Activated CD8-positive, alpha-beta memory T cell treated with anti-CD3 and anti-CD28 coated beads for 36 hours (primary cell): Measurements from ENCODE around the gene SPATS2L. TPM values are rescaled to one million over a fixed set of nuclear protein-coding genes. Genes with fewer than 3 reads are reported as not detected.

Experiments
- CTCF ChIA-PET: fragments of 350-600 bp; sonication (Branson Sonifier 250); formaldehyde crosslinking; loops from one replicate; lab custom pipeline; 2021; ENCODE audit warnings: antibody characterized with exemption; lab: Charles Lee
- POLR2A ChIA-PET: fragments of 350-600 bp; sonication (Branson Sonifier 250); formaldehyde crosslinking; loops from one replicate; lab custom pipeline; 2021; ENCODE audit warnings: antibody characterized with exemption; lab: Charles Lee
- total RNA-seq, 2 experiments: library from RNA; stranded (reverse); gene quantifications; one replicate each; pipeline ENCODE4 v1.2.3, GENCODE V29; 2021

Gene SPATS2L
- total RNA-seq, 2 experiments from 2014 or later = 14.1 to 17.7 TPM

GRCh38 chr2:200364142-200364541 is 57.6 kb downstream of the SPATS2L start:
- ChIA-PET POLR2A (no interaction called here), CTCF (no interaction called here)

GRCh38 chr2:200364620-200365019 is 58.1 kb downstream of the SPATS2L start:
- POLR2A ChIA-PET = no interaction called here
- CTCF ChIA-PET = no interaction called here

GRCh38 chr2:200365209-200365608 is 58.7 kb downstream of the SPATS2L start:
- POLR2A ChIA-PET = no interaction called here

GRCh38 chr2:200367155-200367554 is 60.7 kb downstream of the SPATS2L start:
- ChIA-PET CTCF (no interaction called here), POLR2A (no interaction called here)

More at GRCh38 chr2:200365209-200365608, 58.7 kb downstream of the SPATS2L start:
- CTCF ChIA-PET = no interaction called here

GRCh38 chr2:200369886-200370285 is 63.4 kb downstream of the SPATS2L start:
- CTCF ChIA-PET = no interaction called here
- POLR2A ChIA-PET = no interaction called here

GRCh38 chr2:200373231-200373630 is 66.7 kb downstream of the SPATS2L start:
- CTCF ChIA-PET = no interaction called here
- POLR2A ChIA-PET = interaction anchor here (0.7 to 1.4 kb wide), 2 partner anchors 10 to 11 kb away, joined by 4 to 18 read pairs; no protein-coding TSS in a partner anchor

GRCh38 chr2:200373973-200374416 is 67.5 kb downstream of the SPATS2L start:
- ChIA-PET CTCF (interaction anchor here (1.5 kb wide), 1 partner anchor 12 kb away, joined by 3 read pairs; no protein-coding TSS in a partner anchor), POLR2A (interaction anchor here (1.4 kb wide), 1 partner anchor 10 kb away, joined by 4 read pairs; no protein-coding TSS in a partner anchor)

- POLR2A ChIA-PET = no interaction called here
- CTCF ChIA-PET = interaction anchor here (0.6 to 1.0 kb wide), 2 partner anchors 26 to 211 kb away, joined by 3 read pairs; no protein-coding TSS in a partner anchor
Measured at GRCh38 chr2:200376513-200377354, 70.2 kb downstream of the SPATS2L start.

GRCh38 chr2:200377355-200378336 is 71.2 kb downstream of the SPATS2L start:
- CTCF ChIA-PET = no interaction called here
- POLR2A ChIA-PET = no interaction called here

GRCh38 chr2:200378652-200379290 is 72.3 kb downstream of the SPATS2L start:
- ChIA-PET CTCF (no interaction called here), POLR2A (no interaction called here)

- CTCF ChIA-PET = no interaction called here
- POLR2A ChIA-PET = no interaction called here
Measured at GRCh38 chr2:200379481-200380090, 73.1 kb downstream of the SPATS2L start.

- CTCF ChIA-PET = interaction anchor here (1.2 kb wide), 1 partner anchor 91 kb away, joined by 3 read pairs; no protein-coding TSS in a partner anchor
Measured at GRCh38 chr2:200380091-200380561, 73.6 kb downstream of the SPATS2L start.

GRCh38 chr2:200380833-200381542 is 74.5 kb downstream of the SPATS2L start:
- CTCF ChIA-PET = interaction anchor here (1.2 kb wide), 1 partner anchor 90 kb away, joined by 3 read pairs; no protein-coding TSS in a partner anchor
- POLR2A ChIA-PET = no interaction called here

More at GRCh38 chr2:200380091-200380561, 73.6 kb downstream of the SPATS2L start:
- POLR2A ChIA-PET = no interaction called here

- CTCF ChIA-PET = no interaction called here
- POLR2A ChIA-PET = interaction anchor here (0.6 kb wide), 1 partner anchor 10 kb away, joined by 18 read pairs; no protein-coding TSS in a partner anchor
Measured at GRCh38 chr2:200382874-200383273, 76.4 kb downstream of the SPATS2L start.

- CTCF ChIA-PET = no interaction called here
- POLR2A ChIA-PET = interaction anchor here (0.6 to 1.0 kb wide), 2 partner anchors 10 to 11 kb away, joined by 4 to 18 read pairs; no protein-coding TSS in a partner anchor
Measured at GRCh38 chr2:200383380-200384110, 77.1 kb downstream of the SPATS2L start.

GRCh38 chr2:200385063-200385635 is 78.7 kb downstream of the SPATS2L start:
- ChIA-PET CTCF (interaction anchor here (0.7 kb wide), 1 partner anchor 34 kb away, joined by 3 read pairs; no protein-coding TSS in a partner anchor), POLR2A (interaction anchor here (0.6 kb wide), 1 partner anchor 471 kb away, joined by 3 read pairs; no protein-coding TSS in a partner anchor)
